HG02885 (cell line): ENCODE data around the gene CDK11B.
A peak's percentile ranks its signal among the peaks of the same experiment; 100 is the strongest.

Source experiments
- ATAC-seq: cut with Tn5 transposase; IDR thresholded peaks from one replicate; pipeline ENCODE4 v1.9.1; 2021; ENCODE audit warnings: mild to moderate bottlenecking; ENCODE audit not compliant: unreplicated experiment, poor library complexity

Gene CDK11B

DNA sequence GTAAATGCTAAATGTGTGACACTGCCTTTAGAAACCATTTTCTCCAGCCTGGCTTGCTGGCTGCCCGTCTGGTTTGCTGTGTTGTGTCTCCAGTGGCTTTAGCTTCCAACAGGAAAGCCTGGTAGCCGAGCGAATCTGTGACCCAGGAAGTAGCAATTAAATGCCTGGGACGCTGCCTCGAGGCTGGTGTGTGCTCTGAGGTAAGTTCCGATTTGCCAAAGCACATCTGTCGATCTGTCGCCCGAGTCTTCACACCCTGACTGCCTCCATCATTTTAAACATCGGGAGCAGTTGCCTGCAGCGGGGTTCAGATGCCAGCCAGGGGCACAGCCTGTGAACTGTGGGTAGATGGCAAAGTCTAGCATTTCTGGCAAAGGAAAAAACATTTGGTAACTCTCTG is 41.3 kb downstream of the CDK11B start:
- no peak for ATAC-seq

- no peak for ATAC-seq
Observed at GRCh38 chr1:1616838-1617237, 42.0 kb downstream of the CDK11B start.

- peak; percentile 15 for ATAC-seq
Observed at GRCh38 chr1:1616045-1616790, 42.6 kb downstream of the CDK11B start.

DNA sequence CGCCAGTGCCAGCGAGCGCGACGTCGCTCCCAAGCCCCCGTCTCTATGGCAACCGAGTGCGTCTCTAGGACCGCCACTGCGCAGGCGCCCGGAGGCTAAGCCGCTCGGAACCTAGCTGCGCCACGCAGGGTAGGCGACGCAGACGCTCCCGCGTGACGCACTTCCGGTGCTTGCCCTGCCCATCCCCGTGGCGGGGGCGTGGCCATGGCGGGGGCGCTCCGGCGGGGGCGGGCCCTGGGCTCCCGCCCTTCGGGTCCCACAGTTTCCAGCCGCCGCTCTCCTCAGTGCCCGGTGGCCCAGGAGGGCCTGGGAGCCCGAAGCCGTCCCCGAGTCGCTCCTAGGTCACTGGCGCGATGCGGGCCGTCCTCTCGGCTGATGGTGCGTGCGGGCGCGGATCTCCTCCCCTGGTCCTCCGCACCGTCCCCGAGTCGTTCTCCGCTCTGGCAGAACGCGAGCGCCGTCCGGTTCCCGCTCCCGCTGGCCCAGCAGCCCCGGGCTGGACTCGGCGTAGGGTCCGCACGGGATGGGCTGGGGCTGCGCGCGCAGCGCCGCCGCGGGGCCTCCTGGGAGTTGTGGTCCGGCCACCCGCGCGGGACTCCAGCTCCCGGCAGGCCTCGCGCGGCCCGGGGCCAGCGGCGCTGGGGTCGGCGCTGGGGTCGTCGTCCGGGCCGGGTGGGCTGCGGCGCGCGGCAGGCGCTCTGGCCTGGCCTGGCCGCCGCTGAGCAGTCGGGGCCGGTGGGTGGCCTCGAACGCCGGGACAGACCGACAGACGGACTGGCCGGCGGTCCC is 43.4 kb downstream of the CDK11B start, which contains the start of gene MIB2:
TSS of gene MIB2 (plus strand) at position 245 of the 789 bp plus-strand sequence. CDS start 7,953 bp downstream, outside the sequence.
- ATAC-seq = peak; percentile 86

DNA sequence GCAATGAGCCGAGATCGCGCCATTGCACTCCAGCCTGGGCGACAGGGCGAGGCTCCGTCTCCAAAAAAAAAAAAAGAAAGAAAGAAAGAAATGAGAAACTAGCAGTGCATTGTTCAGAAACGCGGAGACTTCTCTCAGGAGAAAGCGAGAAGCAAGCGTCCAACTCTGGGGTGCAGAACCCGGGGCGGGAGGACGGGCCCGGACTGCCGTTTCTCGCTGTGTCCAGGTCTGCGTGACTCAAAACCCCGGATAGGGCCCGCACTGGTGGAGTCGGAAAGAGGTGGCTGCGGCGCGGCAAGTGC is 43.9 kb downstream of the CDK11B start:
- no peak for ATAC-seq

DNA sequence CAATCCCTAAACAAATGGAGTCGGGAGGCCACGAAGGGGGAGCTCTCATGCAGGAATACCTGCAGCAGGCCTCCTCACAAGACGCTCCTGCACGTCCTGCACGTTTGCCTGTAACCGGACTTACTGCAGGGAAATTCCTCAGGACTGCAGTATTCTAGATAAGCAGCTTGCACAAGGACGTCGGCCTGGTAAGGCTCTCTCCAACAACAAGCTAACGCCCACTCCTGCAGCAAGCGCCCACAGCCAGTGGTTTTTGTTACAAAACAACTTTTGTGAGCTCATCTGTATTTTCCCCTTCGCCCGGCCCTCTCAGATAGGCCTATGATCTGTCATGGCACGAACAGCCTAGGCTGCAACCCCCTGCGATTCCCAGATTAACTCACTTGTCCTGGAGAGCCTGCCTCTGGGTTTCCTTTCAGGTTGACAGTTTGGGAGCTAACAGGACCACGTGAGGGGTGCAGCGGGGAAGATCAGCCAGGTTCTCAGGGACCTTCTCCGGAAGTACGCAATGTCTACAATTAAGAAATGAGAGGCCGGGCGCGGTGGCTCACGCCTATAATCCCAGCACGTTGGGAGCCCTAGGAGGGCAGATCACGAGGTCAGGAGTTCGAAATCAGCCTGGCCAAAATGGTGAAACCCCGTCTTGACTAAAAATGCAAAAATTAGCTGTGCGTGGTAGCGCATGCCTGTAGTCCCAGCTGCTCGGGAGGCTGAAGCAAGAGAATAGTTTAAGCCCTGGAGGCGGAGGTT is 44.4 kb downstream of the CDK11B start:
- ATAC-seq = no peak

DNA sequence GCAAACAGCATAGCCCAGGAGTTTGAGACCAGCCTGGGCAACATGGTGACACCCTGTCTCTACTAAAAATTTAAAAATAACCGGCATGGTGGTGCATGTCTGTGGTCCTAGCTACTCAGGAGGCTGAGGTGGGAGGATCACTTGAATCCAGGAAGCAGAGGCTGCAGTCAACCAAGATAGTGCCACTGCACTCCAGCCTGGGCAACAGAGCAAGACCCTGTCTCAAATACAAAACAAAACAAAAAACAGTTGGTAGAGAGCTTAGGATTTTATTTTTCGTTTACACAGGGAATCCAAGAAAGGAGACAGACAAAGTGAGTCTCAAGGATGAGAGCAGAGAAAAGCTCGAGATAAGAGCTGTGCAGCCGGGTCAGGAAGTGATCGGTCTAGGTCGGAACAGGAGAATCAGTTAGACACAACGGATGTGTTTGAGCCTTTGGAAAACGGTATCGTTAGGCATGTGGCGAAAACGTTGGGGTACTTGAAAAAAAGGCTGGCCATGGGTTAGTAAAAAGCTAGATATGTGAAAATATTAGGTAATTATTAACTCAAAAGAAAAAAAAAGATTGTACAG is 45.2 kb downstream of the CDK11B start:
- no peak for ATAC-seq

GRCh38 chr1:1612104-1612400 is 46.8 kb downstream of the CDK11B start:
- ATAC-seq = no peak

- ATAC-seq = no peak
Observed at GRCh38 chr1:1610796-1611195, 48.0 kb downstream of the CDK11B start.

GRCh38 chr1:1609822-1610485 is 48.9 kb downstream of the CDK11B start:
- ATAC-seq = no peak

GRCh38 chr1:1606232-1606631 is 52.6 kb downstream of the CDK11B start:
- no peak for ATAC-seq

DNA sequence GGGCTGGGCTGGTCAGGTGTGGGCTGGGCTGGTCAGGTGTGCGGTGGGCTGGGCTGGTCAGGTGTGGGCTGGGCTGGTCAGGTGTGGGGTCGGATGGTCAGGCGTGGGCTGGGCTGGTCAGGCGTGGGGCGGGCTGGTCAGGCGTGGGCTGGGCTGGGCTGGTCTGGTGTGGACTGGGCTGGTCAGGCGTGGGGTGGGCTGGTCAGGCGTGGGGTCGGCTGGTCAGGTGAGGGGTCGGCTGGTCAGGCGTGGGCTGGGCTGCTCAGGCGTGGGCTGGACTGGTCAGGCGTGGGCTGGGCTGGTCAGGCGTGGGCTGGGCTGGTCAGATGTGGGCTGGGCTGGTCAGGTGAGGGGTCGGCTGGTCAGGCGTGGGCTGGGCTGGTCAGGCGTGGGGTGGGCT is 53.1 kb downstream of the CDK11B start:
- no peak for ATAC-seq

GRCh38 chr1:1605034-1605591 is 53.7 kb downstream of the CDK11B start:
- ATAC-seq = no peak

DNA sequence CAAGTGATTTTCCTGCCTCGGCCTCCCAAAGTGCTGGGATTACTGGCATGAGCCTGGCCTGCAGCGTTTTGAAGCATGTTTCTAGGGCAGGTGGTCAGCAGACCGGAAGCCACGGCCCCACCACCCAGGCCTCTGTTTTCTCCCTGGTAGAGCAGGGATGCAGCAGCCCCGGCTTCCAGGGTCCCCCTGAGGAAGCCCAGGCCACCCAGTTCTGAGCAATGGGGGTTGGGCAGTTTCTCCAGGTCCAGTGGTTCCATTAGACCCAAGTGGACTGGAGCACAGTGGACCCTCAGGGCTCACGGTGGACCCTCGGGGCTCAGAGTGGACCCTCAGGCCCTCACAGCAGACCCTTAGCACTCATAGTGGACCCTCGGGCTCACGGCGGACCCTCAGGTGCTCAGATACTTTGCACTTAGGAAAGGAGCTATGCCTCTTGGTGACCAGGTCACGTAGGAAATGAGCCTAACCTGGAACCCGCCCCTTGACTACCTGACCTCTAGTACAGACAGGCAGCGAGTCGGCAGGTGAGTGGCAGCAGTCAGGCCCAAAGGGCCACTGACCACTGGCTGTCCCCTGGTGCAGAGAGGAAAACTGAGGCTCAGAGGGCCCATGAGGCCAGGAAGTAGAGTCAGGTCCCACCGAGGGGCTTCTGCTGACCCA is 54.3 kb downstream of the CDK11B start:
- ATAC-seq = no peak

DNA sequence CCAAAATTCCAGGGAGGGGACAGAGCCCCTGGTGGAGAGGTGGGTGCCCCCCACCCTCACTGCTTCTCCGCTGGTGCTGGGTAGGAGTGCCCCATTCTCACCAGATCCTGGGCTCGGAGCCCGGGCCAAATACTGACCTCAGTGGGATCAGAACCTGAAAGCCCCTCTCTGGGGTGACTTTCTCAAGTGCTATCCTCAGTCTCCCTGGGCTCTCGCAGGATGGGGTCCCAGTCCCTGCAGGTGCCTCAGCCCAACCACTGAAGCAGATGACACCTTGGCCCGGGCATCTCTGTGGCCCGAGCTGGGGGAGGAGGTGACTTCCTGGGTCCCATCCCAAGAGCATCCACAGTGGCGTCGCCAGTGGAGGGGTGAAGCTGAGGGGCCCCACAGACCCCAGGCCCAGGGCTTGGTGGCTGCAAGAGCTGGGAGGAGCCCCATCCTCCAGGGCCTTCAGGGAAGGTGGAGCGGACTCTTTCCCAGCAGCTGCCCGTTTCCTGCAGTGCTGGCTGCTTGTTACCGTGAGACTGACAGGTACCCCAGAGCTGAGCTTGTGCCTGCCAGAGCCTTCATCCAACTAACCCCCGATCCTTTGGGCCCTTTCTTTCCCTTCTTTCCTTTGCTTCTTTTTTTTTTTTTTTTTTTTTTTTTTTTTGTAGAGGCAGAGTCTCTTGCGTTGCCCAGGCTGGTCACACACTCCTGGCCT is 55.0 kb downstream of the CDK11B start:
- no peak for ATAC-seq

DNA sequence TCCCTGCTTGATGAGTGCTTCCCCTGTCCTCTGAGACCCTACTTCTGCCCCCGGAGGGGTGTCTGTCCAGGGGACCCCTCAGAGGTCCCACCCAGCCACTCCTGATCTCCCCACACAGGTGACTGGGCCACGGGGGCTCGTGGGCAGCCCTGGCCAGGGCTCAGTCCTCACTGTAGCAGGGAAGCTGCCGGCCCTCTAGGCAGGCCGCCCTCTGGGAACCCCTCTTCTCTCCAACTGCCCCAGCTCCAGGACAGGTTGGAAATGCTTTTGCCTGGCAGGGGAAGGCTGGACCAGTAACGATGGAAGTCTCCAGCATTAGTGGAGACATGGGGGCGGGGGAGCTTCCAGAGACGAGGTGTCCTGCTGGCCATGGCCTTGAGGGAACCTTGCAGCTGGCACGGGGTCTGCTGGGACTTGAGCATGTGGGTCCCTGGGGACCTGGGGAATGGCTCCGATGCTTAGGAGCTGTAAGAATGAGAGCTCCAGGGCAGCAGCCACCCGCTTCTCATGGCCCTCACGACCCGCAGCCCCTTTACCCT is 55.8 kb downstream of the CDK11B start:
- ATAC-seq = no peak

- no peak for ATAC-seq
Observed at GRCh38 chr1:1602304-1602967, 56.4 kb downstream of the CDK11B start.

- no peak for ATAC-seq
Observed at GRCh38 chr1:1601564-1602303, 57.1 kb downstream of the CDK11B start.
